Measurements from ENCODE around the gene LSM3.

- no peak for TF ChIP-seq CTCF (IDR thresholded peaks at IDR 0.05; ENCODE audit: insufficient read depth, low read length)
- no peak for TF ChIP-seq POLR2AphosphoS5 (IDR thresholded peaks at IDR 0.05; ENCODE audit: low read depth)
- no peak for TF ChIP-seq GABPA (IDR thresholded peaks at IDR 0.05; ENCODE audit: low read depth)
Measured at GRCh38 chr3:14238930-14239329, 60.3 kb downstream of the LSM3 start.
